Mononuclear cell (primary cell): ENCODE results near the gene CEP57. TPM values are rescaled to one million over a fixed set of nuclear protein-coding genes. Genes with fewer than 3 reads are reported as not detected.
"Not testable (repeated sequence)": the region's sequence is repeated elsewhere in the genome, so short reads cannot be mapped to it uniquely, and the experiment has no call there.

Source experiments
- H3K27me3 ChIP-seq: 2 replicates; pipeline ENCODE4 v1.6.0; 2011; ENCODE audit warnings: low read length, control low read depth; ENCODE audit not compliant: insufficient read depth
- H3K4me1 ChIP-seq: 2 replicates; pipeline ENCODE4 v1.5.1; 2011; ENCODE audit warnings: mild to moderate bottlenecking, low read length, control low read depth; ENCODE audit not compliant: insufficient read depth
- H3K4me3 ChIP-seq: 2 replicates; pipeline ENCODE4 v1.5.1; 2011; ENCODE audit warnings: mild to moderate bottlenecking, low read length, moderate library complexity
- H3K9me3 ChIP-seq: 2 replicates; pipeline ENCODE4 v1.5.1; 2011; ENCODE audit warnings: low read depth, mild to moderate bottlenecking, control low read depth, low read length
- total RNA-seq: library from RNA; depleted of rRNA; stranded (reverse); fragments of >200 nt; gene quantifications from one replicate; pipeline ENCODE4 v1.2.3, GENCODE V29; 2012

CEP57 gene
- total RNA-seq, 1 donor: 71.9 TPM

GRCh38 chr11:95790933-95791708 is 823 bp downstream of the CEP57 start:
- peak overlapping the region; percentile 78 for H3K4me3 ChIP-seq
- H3K4me1 ChIP-seq: peaks cover 24% of the 10 kb centered on the region
- H3K27me3 ChIP-seq: no peaks in the 10 kb centered on the region
- H3K9me3 ChIP-seq: no peaks in the 10 kb centered on the region

DNA sequence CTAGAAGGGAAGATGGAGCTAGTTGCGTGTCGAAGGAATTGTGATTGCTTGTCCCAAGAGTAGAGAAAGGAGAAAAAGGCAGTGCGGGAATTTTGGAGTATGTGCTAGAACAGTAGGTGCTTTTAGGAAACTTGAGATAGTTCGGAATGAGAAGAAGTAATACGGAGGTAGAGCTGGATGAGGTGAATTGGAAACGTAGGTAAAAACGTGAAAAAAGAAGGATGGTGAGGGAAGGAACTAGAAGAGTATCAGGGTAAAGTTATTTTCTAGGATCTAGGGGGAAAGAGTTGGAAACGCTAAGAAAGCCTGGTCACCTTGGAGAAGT is 1.4 kb downstream of the CEP57 start:
- peaks cover 24% of the 10 kb centered on the region for H3K4me1 ChIP-seq
- no peaks in the 10 kb centered on the region for H3K9me3 ChIP-seq
- no peak overlapping the region for H3K4me3 ChIP-seq
- no peaks in the 10 kb centered on the region for H3K27me3 ChIP-seq

- H3K4me3 ChIP-seq: no peak overlapping the region
- no peaks in the 10 kb centered on the region for H3K27me3 ChIP-seq
- no peaks in the 10 kb centered on the region for H3K9me3 ChIP-seq
- H3K4me1 ChIP-seq: peaks cover 24% of the 10 kb centered on the region
Observed at GRCh38 chr11:95792200-95792599, 1.9 kb downstream of the CEP57 start.

DNA sequence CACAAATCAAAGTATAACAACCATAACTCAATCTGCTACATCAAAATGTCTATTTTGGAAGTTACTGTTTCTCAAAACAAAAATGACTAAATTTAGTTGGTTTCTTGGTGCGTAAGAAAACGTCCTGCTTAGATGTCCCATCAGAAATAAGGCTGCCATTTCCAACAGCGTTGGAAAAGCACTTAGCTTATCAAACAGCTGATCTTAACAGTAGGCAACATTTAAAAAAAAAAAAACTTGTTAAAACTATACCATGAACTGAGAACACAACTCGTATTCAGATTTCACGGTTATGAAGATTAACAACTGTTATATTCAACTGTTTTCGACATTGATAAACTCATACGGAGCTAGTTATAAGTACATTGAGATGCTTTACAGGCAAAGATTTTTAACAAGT is 2.4 kb downstream of the CEP57 start:
- no peaks in the 10 kb centered on the region for H3K27me3 ChIP-seq
- H3K4me3 ChIP-seq: no peak overlapping the region
- peaks cover 24% of the 10 kb centered on the region for H3K4me1 ChIP-seq
- no peaks in the 10 kb centered on the region for H3K9me3 ChIP-seq

DNA sequence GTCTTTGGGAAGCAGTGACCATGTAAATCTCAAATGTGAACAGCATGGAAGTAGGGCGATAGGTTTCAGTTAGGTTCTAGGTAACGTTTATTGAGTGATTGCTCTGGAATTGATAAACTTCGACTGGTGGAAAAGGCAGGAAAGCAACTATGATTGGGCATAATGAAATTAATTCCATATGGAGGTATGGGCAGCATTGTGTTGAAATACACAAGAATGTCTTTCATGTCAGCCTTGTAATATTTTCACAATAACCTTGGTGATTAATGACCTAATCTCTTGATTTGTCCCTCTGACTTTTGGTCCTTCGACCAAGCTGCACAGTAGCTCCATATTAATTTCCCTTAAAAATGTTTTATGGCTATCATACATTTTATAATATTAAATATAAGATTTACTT is 2.8 kb downstream of the CEP57 start:
- Histone ChIP-seq H3K9me3 (no peaks in the 10 kb centered on the region), H3K27me3 (no peaks in the 10 kb centered on the region), H3K4me1 (peaks cover 24% of the 10 kb centered on the region)

GRCh38 chr11:95794086-95794485 is 3.8 kb downstream of the CEP57 start:
- H3K27me3 ChIP-seq: no peaks in the 10 kb centered on the region
- H3K4me1 ChIP-seq: peaks cover 16% of the 10 kb centered on the region
- no peaks in the 10 kb centered on the region for H3K9me3 ChIP-seq
- H3K4me3 ChIP-seq: no peak overlapping the region

More for the DNA sequence above, 2.8 kb downstream of the CEP57 start:
- H3K4me3 ChIP-seq: no peak overlapping the region

- H3K4me3 ChIP-seq: no peak overlapping the region
- no peaks in the 10 kb centered on the region for H3K27me3 ChIP-seq
- no peaks in the 10 kb centered on the region for H3K9me3 ChIP-seq
- peaks cover 16% of the 10 kb centered on the region for H3K4me1 ChIP-seq
Observed at GRCh38 chr11:95795627-95796295, 5.5 kb downstream of the CEP57 start.

GRCh38 chr11:95796501-95796900 is 6.2 kb downstream of the CEP57 start:
- no peaks in the 10 kb centered on the region for H3K27me3 ChIP-seq
- H3K4me1 ChIP-seq: peaks cover 9% of the 10 kb centered on the region
- H3K9me3 ChIP-seq: no peaks in the 10 kb centered on the region
- H3K4me3 ChIP-seq: no peak overlapping the region

DNA sequence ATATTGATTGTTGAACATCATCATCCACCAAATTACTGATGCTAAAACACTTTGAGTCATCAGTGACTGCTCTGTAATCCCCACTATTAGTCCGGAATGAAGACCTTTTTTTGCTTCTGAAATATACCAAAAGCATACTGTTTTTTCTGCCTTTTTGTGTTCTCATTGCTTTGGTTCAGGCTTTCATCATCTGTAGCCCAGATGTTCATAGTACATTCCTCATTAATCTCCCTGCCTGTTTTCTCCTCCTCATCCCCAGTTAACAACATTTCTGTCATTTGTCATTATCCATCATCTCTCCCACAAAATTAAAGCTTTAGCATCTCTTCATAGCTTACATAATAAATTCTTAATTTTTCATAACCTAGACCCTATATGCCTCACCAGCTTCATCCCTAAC is 9.2 kb downstream of the CEP57 start:
- no peaks in the 10 kb centered on the region for H3K27me3 ChIP-seq
- H3K4me1 ChIP-seq: no peaks in the 10 kb centered on the region
- H3K4me3 ChIP-seq: no peak overlapping the region
- H3K9me3 ChIP-seq: no peaks in the 10 kb centered on the region

DNA sequence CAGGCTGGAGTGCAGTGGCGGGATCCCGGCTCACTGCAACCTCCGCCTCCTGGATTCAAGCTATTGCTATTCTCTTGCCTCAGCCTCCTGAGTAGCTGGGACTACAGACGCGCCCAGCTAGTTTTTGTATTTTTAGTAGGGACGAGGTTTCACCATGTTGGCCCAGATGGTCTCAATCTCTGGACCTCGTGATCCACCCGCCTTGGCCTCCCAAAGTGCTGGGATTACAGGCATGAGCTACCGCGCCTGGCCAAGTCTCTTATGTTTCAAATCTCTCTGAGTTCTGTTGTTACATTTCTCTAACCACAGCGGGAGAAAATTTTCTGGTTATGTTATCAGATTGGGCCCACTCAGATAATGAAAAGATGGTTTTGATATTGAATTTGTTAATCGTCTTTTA is 10.1 kb downstream of the CEP57 start:
- H3K4me1 ChIP-seq: no peaks in the 10 kb centered on the region
- H3K4me3 ChIP-seq: no peak overlapping the region
- H3K27me3 ChIP-seq: no peaks in the 10 kb centered on the region
- H3K9me3 ChIP-seq: no peaks in the 10 kb centered on the region

- H3K4me1 ChIP-seq: no peaks in the 10 kb centered on the region
- H3K27me3 ChIP-seq: no peaks in the 10 kb centered on the region
- H3K4me3 ChIP-seq: no peak overlapping the region
- no peaks in the 10 kb centered on the region for H3K9me3 ChIP-seq
Observed at GRCh38 chr11:95802806-95803205, 12.5 kb downstream of the CEP57 start.

DNA sequence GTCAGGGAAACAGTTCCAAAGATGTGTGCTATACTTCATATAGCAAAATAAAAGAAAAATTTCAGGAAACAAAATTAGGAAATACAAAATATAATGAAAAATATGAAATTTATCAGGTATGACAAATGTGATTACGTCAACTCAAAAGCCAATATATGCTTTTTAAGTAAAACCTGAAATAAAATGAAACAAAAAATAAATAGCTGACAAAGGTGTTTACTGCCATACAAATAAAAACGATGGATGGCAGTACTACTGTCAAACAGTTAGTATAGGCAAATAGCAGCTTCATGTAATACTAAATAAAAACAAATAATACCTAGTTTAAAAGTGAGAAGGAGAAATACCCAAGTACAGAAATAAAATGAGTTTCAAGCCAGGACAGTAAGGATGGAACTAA is 13.7 kb downstream of the CEP57 start:
- Histone ChIP-seq H3K27me3 (no peaks in the 10 kb centered on the region), H3K4me1 (no peaks in the 10 kb centered on the region), H3K9me3 (no peaks in the 10 kb centered on the region), H3K4me3 (no peak overlapping the region)

DNA sequence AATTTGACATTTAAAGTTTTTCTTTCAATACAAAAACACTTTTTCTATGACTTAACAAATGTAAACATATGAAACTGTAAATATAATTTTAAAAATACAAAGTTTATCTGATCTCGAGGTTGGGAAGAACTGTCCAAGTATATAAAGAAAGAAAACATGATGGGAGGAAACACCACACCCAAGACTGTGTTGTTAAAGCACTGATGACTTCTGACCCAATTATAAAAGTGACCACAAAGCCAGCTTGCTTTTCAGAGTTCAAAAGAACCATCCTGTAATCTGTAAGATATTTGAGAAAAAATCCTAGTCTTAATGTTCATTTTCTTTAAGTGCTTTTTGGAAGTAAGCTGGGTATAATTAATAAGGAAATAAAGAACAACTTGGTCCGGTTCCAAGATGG is 15.6 kb downstream of the CEP57 start:
- Histone ChIP-seq H3K27me3 (no peaks in the 10 kb centered on the region), H3K9me3 (no peaks in the 10 kb centered on the region), H3K4me3 (no peak overlapping the region), H3K4me1 (no peaks in the 10 kb centered on the region)

- H3K9me3 ChIP-seq, H3K4me3 ChIP-seq, H3K27me3 ChIP-seq, H3K4me1 ChIP-seq: not testable (repeated sequence)
Observed at GRCh38 chr11:95806464-95806863, 16.2 kb downstream of the CEP57 start.

DNA sequence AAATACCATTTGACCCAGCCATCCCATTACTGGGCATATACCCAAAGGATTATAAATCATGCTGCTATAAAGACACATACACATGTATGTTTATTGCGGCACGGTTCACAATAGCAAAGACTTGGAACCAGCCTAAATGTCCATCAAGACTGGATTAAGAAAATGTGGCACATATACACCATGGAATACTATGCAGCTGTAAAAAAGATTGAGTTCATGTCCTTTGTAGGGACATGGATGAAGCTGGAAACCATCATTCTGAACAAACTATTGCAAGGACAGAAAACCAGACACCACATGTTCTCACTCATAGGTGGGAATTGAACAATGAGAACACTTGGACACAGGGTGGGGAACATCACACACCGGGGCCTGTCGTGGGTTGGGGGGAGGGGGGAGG is 20.8 kb downstream of the CEP57 start:
- H3K9me3 ChIP-seq, H3K27me3 ChIP-seq, H3K4me3 ChIP-seq, H3K4me1 ChIP-seq: not testable (repeated sequence)

DNA sequence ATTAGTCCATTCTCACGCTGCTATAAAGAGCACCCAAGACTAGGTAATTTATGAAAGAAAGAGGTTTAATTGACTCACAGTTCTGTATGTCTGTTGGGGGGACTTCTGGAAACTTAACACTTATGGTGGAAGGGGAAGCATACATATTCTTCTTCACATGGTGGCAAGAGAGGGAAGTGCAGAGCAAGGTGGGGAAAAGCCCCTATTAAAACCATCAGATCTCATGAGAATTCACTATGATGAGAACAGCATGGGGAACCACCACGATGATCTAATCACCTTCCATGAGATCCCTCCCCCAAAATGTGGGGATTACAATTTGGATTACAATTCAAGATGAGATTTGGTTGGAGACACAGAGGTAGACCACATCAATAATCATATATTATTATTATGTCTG is 25.7 kb downstream of the CEP57 start:
- Histone ChIP-seq H3K4me1 (no peaks in the 10 kb centered on the region), H3K9me3 (no peaks in the 10 kb centered on the region), H3K27me3 (no peaks in the 10 kb centered on the region), H3K4me3 (no peak overlapping the region)
